Dedifferentiated amniotic fluid mesenchymal stem cell (primary cell): ENCODE data around the gene QRFP.

Experiments used
- DNase-seq: peaks from one replicate; pipeline ENCODE4 v3.0.0-alpha.2; 2016; ENCODE audit errors: extremely low spot score

The QRFP gene

GRCh38 chr9:130890870-130891687, 5.5 kb downstream of the QRFP start:
- no peak for DNase-seq

GRCh38 chr9:130890124-130890523, 6.5 kb downstream of the QRFP start:
- no peak for DNase-seq

GRCh38 chr9:130888146-130888885, 8.3 kb downstream of the QRFP start:
- no peak for DNase-seq

- DNase-seq: no peak
Measured at GRCh38 chr9:130887494-130888144, 9.0 kb downstream of the QRFP start.

GRCh38 chr9:130886981-130887380, 9.6 kb downstream of the QRFP start:
- no peak for DNase-seq

GRCh38 chr9:130885484-130886375, 10.9 kb downstream of the QRFP start:
- DNase-seq: no peak

GRCh38 chr9:130884542-130885483, 11.8 kb downstream of the QRFP start:
- no peak for DNase-seq

GRCh38 chr9:130884111-130884531, 12.5 kb downstream of the QRFP start:
- DNase-seq: no peak

- no peak for DNase-seq
Measured at GRCh38 chr9:130883479-130883878, 13.1 kb downstream of the QRFP start.

- DNase-seq: no peak
Measured at GRCh38 chr9:130882696-130883225, 13.9 kb downstream of the QRFP start.

- no peak for DNase-seq
Measured at GRCh38 chr9:130881516-130881915, 15.1 kb downstream of the QRFP start.

- DNase-seq: no peak
Measured at GRCh38 chr9:130880599-130881220, 15.9 kb downstream of the QRFP start.

GRCh38 chr9:130879863-130880411, 16.7 kb downstream of the QRFP start:
- no peak for DNase-seq

- DNase-seq: no peak
Measured at GRCh38 chr9:130878295-130878694, 18.3 kb downstream of the QRFP start.

GRCh38 chr9:130877300-130877699, 19.3 kb downstream of the QRFP start:
- DNase-seq: no peak

- DNase-seq: no peak
Measured at GRCh38 chr9:130874783-130875182, 21.8 kb downstream of the QRFP start.

- DNase-seq: no peak
Measured at GRCh38 chr9:130873966-130874365, 22.6 kb downstream of the QRFP start.

GRCh38 chr9:130872912-130873503, 23.6 kb downstream of the QRFP start:
- DNase-seq: no peak

- no peak for DNase-seq
Measured at GRCh38 chr9:130872508-130872907, 24.1 kb downstream of the QRFP start.
